Neuronal stem cell (in vitro differentiated cells): ENCODE data around the gene UBXN7.

Experiments
- DNase-seq: peaks from one replicate; pipeline ENCODE4 v3.0.0-alpha.2; 2013; ENCODE audit warnings: low spot score
- H2AFZ ChIP-seq: one replicate; pipeline ENCODE4 v1.6.1; 2013; ENCODE audit warnings: mild to moderate bottlenecking, low read length, inconsistent platforms
- H2AK5ac ChIP-seq: 2 replicates; pipeline ENCODE4 v1.6.1; 2013; ENCODE audit warnings: low read depth, mild to moderate bottlenecking, inconsistent platforms, low read length, moderate library complexity, mixed read lengths
- H2BK120ac ChIP-seq: 2 replicates; pipeline ENCODE4 v1.6.1; 2013; ENCODE audit warnings: low read depth, mild to moderate bottlenecking, inconsistent platforms, low read length, moderate library complexity, mixed read lengths
- H2BK12ac ChIP-seq: one replicate; pipeline ENCODE4 v1.6.1; 2013; ENCODE audit warnings: low read length, inconsistent platforms
- H2BK15ac ChIP-seq: 2 replicates; pipeline ENCODE4 v1.6.1; 2013; ENCODE audit warnings: mild to moderate bottlenecking, low read length, inconsistent platforms, mixed read lengths
- H2BK5ac ChIP-seq: one replicate; pipeline ENCODE4 v1.6.1; 2013; ENCODE audit warnings: inconsistent platforms, mild to moderate bottlenecking, low read length, moderate library complexity
- H3K14ac ChIP-seq: one replicate; pipeline ENCODE4 v1.6.1; 2013; ENCODE audit warnings: low read length, inconsistent platforms
- H3K18ac ChIP-seq: 2 replicates; pipeline ENCODE4 v1.6.1; 2013; ENCODE audit warnings: low read length, inconsistent platforms
- H3K23ac ChIP-seq: 2 replicates; pipeline ENCODE4 v1.6.1; 2013; ENCODE audit warnings: low read depth, mild to moderate bottlenecking, mixed read lengths, low read length, inconsistent platforms; ENCODE audit not compliant: poor library complexity
- H3K27ac ChIP-seq: replicated peaks from 3 replicates; pipeline ENCODE4 v1.5.1; 2013; ENCODE audit warnings: low read length, inconsistent platforms
- H3K27me3 ChIP-seq, 3 experiments: 2 replicates each; pipeline ENCODE4 v1.6.1; 2013; ENCODE audit warnings: low read length in 3 of 3, mild to moderate bottlenecking in 2 of 3, inconsistent platforms in 1 of 3, low read depth in 1 of 3, mixed read lengths in 1 of 3, moderate library complexity in 1 of 3; ENCODE audit not compliant: control insufficient read depth in 3 of 3, insufficient read depth in 3 of 3
- H3K36me3 ChIP-seq, 2 donors: replicated peaks in 1 of 2; 2 replicates each; pipeline ENCODE4 v1.6.1; 2013; ENCODE audit warnings: low read length in 2 of 2; ENCODE audit not compliant: control insufficient read depth in 2 of 2, insufficient read depth in 2 of 2
- H3K4ac ChIP-seq: 2 replicates; pipeline ENCODE4 v1.6.1; 2013; ENCODE audit warnings: inconsistent platforms, mild to moderate bottlenecking, low read length, moderate library complexity
- H3K4me1 ChIP-seq, 2 donors: 1 replicate in 1 of 2; 2 replicates in 1 of 2; pipeline ENCODE4 v1.6.1; 2013; ENCODE audit warnings: low read length in 2 of 2, low read depth in 1 of 2; ENCODE audit not compliant: control insufficient read depth in 2 of 2, insufficient read depth in 1 of 2
- H3K4me2 ChIP-seq: one replicate; pipeline ENCODE4 v1.6.1; 2013; ENCODE audit warnings: mild to moderate bottlenecking, low read length, inconsistent platforms; ENCODE audit not compliant: insufficient read depth, poor library complexity, severe bottlenecking
- H3K4me3 ChIP-seq, 2 donors: 2 replicates each; pipeline ENCODE4 v1.5.1; 2013; ENCODE audit warnings: low read length in 2 of 2, mild to moderate bottlenecking in 2 of 2, inconsistent platforms in 1 of 2, moderate library complexity in 1 of 2
- H3K79me1 ChIP-seq: one replicate; pipeline ENCODE4 v1.6.1; 2013; ENCODE audit warnings: low read depth, mild to moderate bottlenecking, inconsistent platforms, low read length, moderate library complexity
- H3K9ac ChIP-seq: one replicate; pipeline ENCODE4 v1.6.1; 2013; ENCODE audit warnings: mild to moderate bottlenecking, low read depth, low read length, inconsistent platforms; ENCODE audit not compliant: poor library complexity
- H3K9me3 ChIP-seq, 2 donors: replicated peaks in 1 of 2; 2 replicates each; pipeline versions ENCODE3 to v1.6.1; 2013; ENCODE audit warnings: low read length in 2 of 2, mild to moderate bottlenecking in 2 of 2, inconsistent platforms in 1 of 2, low read depth in 1 of 2, mixed read lengths in 1 of 2, moderate library complexity in 1 of 2; ENCODE audit not compliant: control insufficient read depth in 2 of 2, insufficient read depth in 1 of 2
- H4K8ac ChIP-seq: one replicate; pipeline ENCODE4 v1.6.1; 2013; ENCODE audit warnings: low read depth, mild to moderate bottlenecking, inconsistent platforms, low read length, moderate library complexity
- H4K91ac ChIP-seq: one replicate; pipeline ENCODE4 v1.6.1; 2013; ENCODE audit warnings: low read length, low read depth, mild to moderate bottlenecking, inconsistent platforms; ENCODE audit not compliant: poor library complexity
- WGBS, 2 donors: extraction: QIAGEN DNeasy Blood & Tissue Kit; methylation state at CpG; one replicate each; pipeline ENCODE4 v1.1.7; 2013; ENCODE audit warnings: missing lambda C conversion rate in 2 of 2, mixed read lengths in 1 of 2; ENCODE audit not compliant: insufficient read length in 2 of 2, insufficient replicate concordance in 1 of 2; ENCODE audit errors: extremely low coverage in 2 of 2; 5-methylcytosine and 5-hydroxymethylcytosine counted together

The UBXN7 gene

DNA sequence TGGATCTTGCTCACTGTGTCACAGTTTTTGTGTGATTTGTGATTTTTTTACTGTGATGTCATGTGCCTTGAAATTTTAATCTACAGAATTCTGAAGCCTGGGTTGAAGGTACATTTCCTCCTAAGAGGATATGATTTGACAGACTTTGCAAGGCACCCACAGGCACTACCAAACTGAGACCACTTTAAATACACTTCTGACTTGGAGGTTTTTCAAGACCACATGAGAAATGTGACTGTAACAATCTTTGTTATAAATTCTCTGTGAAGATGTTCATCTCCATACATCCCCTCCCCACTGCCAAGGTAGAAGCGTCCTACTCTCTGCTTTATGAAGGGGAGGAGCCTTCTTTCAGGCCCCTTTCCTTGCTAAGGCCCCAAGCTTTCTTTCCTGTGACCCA is 22.8 kb downstream of the UBXN7 start:
- H3K27me3 ChIP-seq, result no peaks in the 10 kb centered on the region
- no peak overlapping the region for H4K8ac ChIP-seq
- H3K9me3 ChIP-seq, result peaks cover 2 to 56% of the 10 kb centered on the region in 2 donors
- H3K14ac ChIP-seq, result no peak overlapping the region
- no peak overlapping the region for H2BK5ac ChIP-seq
- WGBS, 2 donors, result no CpG with 5 or more reads among the region's 1 CpG
- no peak overlapping the region for H3K4me2 ChIP-seq
- H3K18ac ChIP-seq, result no peak overlapping the region
- H2BK15ac ChIP-seq, result no peak overlapping the region
- no peak overlapping the region for H3K4me3 ChIP-seq
- H3K23ac ChIP-seq, result no peak overlapping the region
- no peak overlapping the region for H2BK12ac ChIP-seq
- no peak overlapping the region for H2AFZ ChIP-seq
- H2BK120ac ChIP-seq, result no peak overlapping the region
- H3K27ac ChIP-seq, result no peak overlapping the region
- H2AK5ac ChIP-seq, result no peak overlapping the region
- no peak for DNase-seq
- no peak overlapping the region for H3K9ac ChIP-seq
- H3K79me1 ChIP-seq, result peaks cover 8% of the 10 kb centered on the region
- no peak overlapping the region for H4K91ac ChIP-seq
- H3K4me1 ChIP-seq, result no peaks in the 10 kb centered on the region
- H3K36me3 ChIP-seq, result peaks cover 8 to 39% of the 10 kb centered on the region in 2 donors
- no peak overlapping the region for H3K4ac ChIP-seq

DNA sequence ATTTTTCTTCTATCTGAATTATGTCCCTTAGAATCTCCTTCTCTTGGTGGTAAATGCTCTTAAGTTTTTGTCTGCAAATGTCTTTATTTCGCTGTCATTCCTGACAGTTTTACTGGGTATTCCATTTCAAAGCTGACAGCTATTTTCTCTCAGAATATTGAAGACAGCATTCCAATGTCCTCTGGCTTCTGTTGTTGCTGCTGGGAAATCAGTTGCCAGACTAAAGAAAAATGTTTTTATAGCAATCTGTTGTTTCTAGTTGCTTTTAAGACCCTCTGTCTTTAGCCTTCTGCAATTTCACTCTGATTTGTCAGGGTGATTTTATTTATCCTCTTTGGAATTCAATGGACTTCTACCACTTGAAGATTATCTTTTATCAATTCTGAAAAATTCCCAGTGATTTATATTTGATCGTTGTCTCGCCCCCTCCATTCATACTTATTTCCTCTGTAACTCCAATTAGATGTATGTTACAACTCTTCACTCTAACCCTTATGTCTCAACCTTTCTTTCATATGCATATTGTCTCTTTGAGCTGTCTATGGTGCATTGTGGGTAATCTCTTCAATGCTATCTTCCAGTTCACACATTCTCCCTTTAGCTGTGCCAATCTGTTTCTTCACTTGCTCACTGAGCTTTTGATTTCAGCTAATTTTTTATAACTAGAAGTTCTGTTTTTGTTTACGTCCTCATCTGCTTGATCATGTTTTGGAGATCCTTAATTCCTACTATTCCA is 23.5 kb downstream of the UBXN7 start:
- no peak overlapping the region for H2BK15ac ChIP-seq
- no peak overlapping the region for H3K4ac ChIP-seq
- no peak overlapping the region for H3K4me2 ChIP-seq
- H3K27ac ChIP-seq, result no peak overlapping the region
- H2AK5ac ChIP-seq, result no peak overlapping the region
- H2BK120ac ChIP-seq, result no peak overlapping the region
- no peak overlapping the region for H3K14ac ChIP-seq
- no CpG with 5 or more reads among the region's 4 CpGs for WGBS, 2 donors
- peaks cover 2 to 51% of the 10 kb centered on the region in 2 donors for H3K9me3 ChIP-seq
- no peak overlapping the region for H3K18ac ChIP-seq
- no peak overlapping the region for H4K91ac ChIP-seq
- no peaks in the 10 kb centered on the region for H3K27me3 ChIP-seq
- no peak overlapping the region for H2BK12ac ChIP-seq
- DNase-seq, result no peak
- peaks cover 7% of the 10 kb centered on the region for H3K79me1 ChIP-seq
- no peak overlapping the region for H2AFZ ChIP-seq
- no peak overlapping the region for H3K9ac ChIP-seq
- peaks cover 8 to 42% of the 10 kb centered on the region in 2 donors for H3K36me3 ChIP-seq
- H3K23ac ChIP-seq, result no peak overlapping the region
- H2BK5ac ChIP-seq, result no peak overlapping the region
- no peaks in the 10 kb centered on the region for H3K4me1 ChIP-seq
- H3K4me3 ChIP-seq, result no peak overlapping the region
- no peak overlapping the region for H4K8ac ChIP-seq

DNA sequence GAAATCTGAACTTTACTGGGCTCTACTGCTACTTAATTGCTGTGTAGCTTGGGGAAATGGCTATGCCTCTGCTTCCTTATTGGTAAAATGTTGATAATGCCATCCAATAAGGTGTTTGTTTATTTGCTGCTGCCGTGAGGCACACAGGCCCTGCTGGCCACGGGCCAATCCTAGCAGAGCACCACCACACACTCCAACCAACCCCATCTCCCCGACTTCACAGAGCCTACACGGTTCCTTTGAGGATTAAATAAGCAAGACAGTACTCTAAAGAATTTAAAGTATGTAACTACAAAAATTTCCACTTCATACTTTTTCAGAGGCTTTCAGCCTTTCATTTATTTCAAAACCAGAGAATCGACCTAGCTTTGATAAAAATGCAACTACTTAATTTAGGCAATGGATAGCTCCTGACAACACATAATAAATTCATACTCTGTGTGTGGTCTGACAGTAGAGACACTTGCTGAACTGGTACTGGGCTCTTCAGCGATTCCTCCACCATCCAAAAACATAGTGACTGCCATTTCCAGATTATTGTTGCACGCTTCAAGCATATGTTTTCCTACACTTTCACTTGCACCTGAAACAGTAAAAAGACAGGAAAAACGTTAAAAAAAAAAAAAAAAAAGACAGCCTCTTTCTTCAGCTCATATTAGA is 25.3 kb downstream of the UBXN7 start:
- no peak for DNase-seq

DNA sequence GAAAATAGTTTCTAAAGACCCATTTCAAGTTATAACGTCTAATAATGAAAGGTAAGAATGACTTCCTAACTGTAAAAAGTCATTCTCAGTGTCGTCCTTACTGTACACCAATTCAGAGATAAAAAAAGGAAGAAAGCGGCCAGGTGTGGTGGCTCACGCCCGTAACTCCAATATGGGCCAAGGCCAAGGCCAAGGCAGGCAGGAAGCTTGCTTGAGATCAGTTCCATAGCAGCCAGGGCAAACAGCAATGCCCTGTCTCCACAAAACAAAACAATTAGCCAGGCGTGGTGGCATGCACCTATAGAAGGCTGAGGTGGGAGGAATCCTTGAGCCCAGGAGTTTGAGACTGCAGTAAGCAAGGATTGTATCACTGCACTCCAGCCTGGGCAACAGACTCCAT is 31.9 kb downstream of the UBXN7 start:
- Histone ChIP-seq H3K27me3 (no peaks in the 10 kb centered on the region), H3K9me3 (peaks cover 0 to 4% of the 10 kb centered on the region in 2 donors), H2BK5ac (no peak overlapping the region), H3K18ac (no peak overlapping the region), H2BK12ac (no peak overlapping the region), H3K4me1 (no peaks in the 10 kb centered on the region), H2AK5ac (no peak overlapping the region), H3K14ac (no peak overlapping the region), H4K8ac (no peak overlapping the region), H3K9ac (no peak overlapping the region), H2BK120ac (no peak overlapping the region), H4K91ac (no peak overlapping the region), H3K27ac (no peak overlapping the region), H3K4me2 (no peak overlapping the region), H3K23ac (no peak overlapping the region), H3K36me3 (peaks cover 16 to 91% of the 10 kb centered on the region in 2 donors), H3K4me3 (no peak overlapping the region), H3K79me1 (peaks cover 2% of the 10 kb centered on the region), H2AFZ (no peak overlapping the region), H3K4ac (no peak overlapping the region), H2BK15ac (no peak overlapping the region)
- no peak for DNase-seq
- WGBS, 2 donors, result no CpG with 5 or more reads among the region's 6 CpGs

More for the DNA sequence above, 25.3 kb downstream of the UBXN7 start:
- no CpG with 5 or more reads among the region's 8 CpGs for whole genome bisulfite sequencing, 2 donors
- H3K18ac ChIP-seq, result no peak overlapping the region
- H3K27me3 ChIP-seq, result no peaks in the 10 kb centered on the region
- H4K8ac ChIP-seq, result no peak overlapping the region
- peaks cover 10 to 60% of the 10 kb centered on the region in 2 donors for H3K36me3 ChIP-seq
- H2BK5ac ChIP-seq, result no peak overlapping the region
- no peak overlapping the region for H3K23ac ChIP-seq
- H3K4ac ChIP-seq, result no peak overlapping the region
- H3K4me3 ChIP-seq, result no peak overlapping the region
- H3K14ac ChIP-seq, result no peak overlapping the region
- no peak overlapping the region for H4K91ac ChIP-seq
- H2BK15ac ChIP-seq, result no peak overlapping the region
- H3K79me1 ChIP-seq, result peaks cover 7% of the 10 kb centered on the region
- H2BK120ac ChIP-seq, result no peak overlapping the region
- H3K4me1 ChIP-seq, result no peaks in the 10 kb centered on the region
- H3K9me3 ChIP-seq, result peaks cover 2 to 40% of the 10 kb centered on the region in 2 donors
- H3K4me2 ChIP-seq, result no peak overlapping the region
- H3K27ac ChIP-seq, result no peak overlapping the region
- no peak overlapping the region for H2BK12ac ChIP-seq
- H3K9ac ChIP-seq, result no peak overlapping the region
- H2AK5ac ChIP-seq, result no peak overlapping the region
- H2AFZ ChIP-seq, result no peak overlapping the region
